Dendritic cell treated with granulocyte-macrophage colony-stimulating factor and Interleukin-4, amounts not matched to agents 40 ng/mL and 50 ng/mL, for 4 days (primary cell): ENCODE results near the gene TMEM271.

Experiments
- H3K27ac Mint-ChIP-seq: one replicate; pipeline ENCODE4 v1.8.0; 2022; ENCODE audit warnings: mild to moderate bottlenecking, mixed read lengths
- H3K27me3 Mint-ChIP-seq: one replicate; pipeline ENCODE4 v1.8.0; 2022; ENCODE audit warnings: mild to moderate bottlenecking, mixed read lengths
- H3K36me3 Mint-ChIP-seq: one replicate; pipeline ENCODE4 v1.8.0; 2022; ENCODE audit warnings: low read depth, mixed read lengths
- H3K4me1 Mint-ChIP-seq: one replicate; pipeline ENCODE4 v1.8.0; 2022; ENCODE audit warnings: low read depth, mixed read lengths
- H3K4me3 Mint-ChIP-seq: one replicate; pipeline ENCODE4 v1.8.0; 2022; ENCODE audit warnings: mild to moderate bottlenecking, moderate library complexity, mixed read lengths
- H3K9me3 Mint-ChIP-seq: one replicate; pipeline ENCODE4 v1.8.0; 2022; ENCODE audit warnings: mixed read lengths
- intact Hi-C: fragments of 100-400 bp; cut with micrococcal nuclease; formaldehyde crosslinking; loops from one replicate; pipeline ENCODE4 v1.15.0; 2022

Gene TMEM271

DNA sequence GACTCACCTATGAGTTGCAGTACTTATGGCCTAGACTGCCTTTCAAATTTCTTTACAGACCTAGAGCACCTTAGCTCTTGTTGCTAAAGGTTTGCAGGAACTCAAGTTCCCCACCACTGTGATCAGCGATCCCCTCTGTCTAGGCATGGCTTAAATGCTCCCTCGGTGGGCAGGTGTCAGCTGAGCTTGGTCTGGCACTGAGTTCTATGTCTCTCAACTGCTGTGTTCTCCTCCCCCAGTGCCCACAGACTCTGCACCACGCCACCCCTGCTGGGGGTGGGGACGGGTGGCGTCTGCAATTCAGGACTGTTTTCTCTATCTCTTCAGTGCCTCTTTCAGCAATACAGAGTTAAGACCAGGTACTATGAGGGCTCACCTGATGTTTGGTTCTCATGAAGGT lies 30.5 kb downstream of the TMEM271 start:
- no peak overlapping the region for H3K4me3 Mint-ChIP-seq
- H3K36me3 Mint-ChIP-seq: no peaks in the 10 kb centered on the region
- peaks cover 2% of the 10 kb centered on the region for H3K27me3 Mint-ChIP-seq
- peaks cover 51% of the 10 kb centered on the region for H3K9me3 Mint-ChIP-seq
- no peaks in the 10 kb centered on the region for H3K4me1 Mint-ChIP-seq
- intact Hi-C loops: no loop called here
- H3K27ac Mint-ChIP-seq: no peak overlapping the region

DNA sequence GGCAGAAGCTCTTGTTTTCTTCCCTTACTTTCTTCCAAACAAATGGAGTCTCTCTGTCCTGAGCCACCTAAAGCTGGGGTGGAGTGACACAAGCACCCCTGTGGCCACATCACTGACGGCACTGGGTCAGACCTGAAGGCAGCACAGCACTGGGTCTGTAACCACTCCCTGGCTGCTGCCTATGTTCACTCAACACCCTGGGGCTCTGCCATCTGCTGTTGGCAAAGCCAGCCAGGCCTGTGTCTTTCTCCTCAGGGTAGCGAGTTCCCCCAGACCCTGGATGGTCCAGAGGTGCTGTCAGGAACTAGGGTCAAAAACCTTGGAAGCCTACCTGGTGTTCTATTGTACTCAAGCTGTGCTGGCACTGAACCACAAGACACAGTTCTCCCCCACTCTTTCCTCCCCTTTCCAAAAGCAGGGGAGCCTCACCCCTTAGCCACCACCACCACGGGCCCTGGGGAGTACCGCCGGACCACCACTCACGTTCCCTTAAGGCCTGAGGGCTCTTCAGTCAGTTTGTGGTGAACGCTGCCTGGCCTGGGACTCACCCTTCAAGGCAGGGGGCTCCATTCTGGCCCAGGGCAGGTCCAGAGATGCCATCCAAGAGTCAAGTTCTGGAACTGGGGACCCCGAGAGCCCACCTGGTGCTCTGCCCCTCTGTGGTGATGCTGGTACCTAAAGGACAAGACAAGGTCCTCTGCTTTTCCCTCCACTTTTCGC lies 31.5 kb downstream of the TMEM271 start:
- Mint-ChIP-seq H3K9me3 (peaks cover 51% of the 10 kb centered on the region), H3K27ac (no peak overlapping the region), H3K36me3 (no peaks in the 10 kb centered on the region), H3K4me1 (no peaks in the 10 kb centered on the region), H3K4me3 (no peak overlapping the region), H3K27me3 (peaks cover 2% of the 10 kb centered on the region)
- intact Hi-C loops: no loop called here

DNA sequence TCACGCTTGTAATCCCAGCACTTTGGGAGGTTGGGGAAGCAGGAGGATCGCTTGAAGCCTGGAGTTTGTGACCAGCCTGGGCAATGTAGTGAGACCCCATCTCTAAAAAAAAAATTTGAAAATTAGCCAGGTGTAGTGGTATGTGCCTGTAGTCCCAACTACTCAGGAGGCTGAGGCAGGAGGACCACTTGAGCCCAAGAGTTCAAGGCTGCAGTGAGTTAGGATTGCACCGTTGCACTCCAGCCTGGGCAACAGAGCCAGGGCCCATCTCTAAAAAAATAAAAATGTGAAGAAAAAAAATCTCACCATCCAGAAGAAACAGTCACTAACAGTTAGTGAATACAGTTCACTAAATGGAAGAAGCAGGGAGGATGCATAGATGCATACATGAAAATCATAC lies 34.8 kb downstream of the TMEM271 start:
- no peaks in the 10 kb centered on the region for H3K4me1 Mint-ChIP-seq

DNA sequence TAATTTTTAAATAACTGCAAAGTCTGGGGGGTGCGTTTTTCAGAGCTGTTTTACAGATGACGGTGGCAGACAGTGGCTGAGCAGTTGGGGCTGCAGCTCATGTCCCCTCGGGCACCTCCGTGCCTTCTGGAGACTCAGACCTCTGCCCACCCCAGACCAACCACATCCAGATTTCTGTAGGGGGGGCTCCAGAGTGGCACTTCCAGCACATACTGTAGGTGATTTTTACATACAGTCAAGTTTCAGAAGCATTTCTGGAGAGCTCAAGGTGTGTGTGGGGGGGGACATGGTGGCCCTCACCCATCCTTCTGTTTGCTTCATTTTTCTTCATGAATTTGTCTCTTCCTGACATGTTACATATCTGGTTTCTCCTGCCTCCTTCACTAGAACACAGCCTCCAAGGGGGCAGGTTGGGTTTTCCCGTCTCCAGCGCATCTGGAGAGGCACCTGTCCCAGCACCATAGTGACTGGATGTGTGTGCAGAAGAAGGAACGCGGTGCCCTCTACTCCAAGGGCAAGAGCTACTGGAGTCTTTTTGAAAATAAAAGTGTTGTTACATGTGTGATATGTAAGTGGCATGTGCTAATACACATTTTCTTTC lies 37.5 kb downstream of the TMEM271 start:
- peaks cover 69% of the 10 kb centered on the region for H3K9me3 Mint-ChIP-seq
- no peaks in the 10 kb centered on the region for H3K4me1 Mint-ChIP-seq
- H3K27ac Mint-ChIP-seq: no peak overlapping the region
- peaks cover 54% of the 10 kb centered on the region for H3K36me3 Mint-ChIP-seq
- intact Hi-C loops: no loop called here
- no peaks in the 10 kb centered on the region for H3K27me3 Mint-ChIP-seq
- no peak overlapping the region for H3K4me3 Mint-ChIP-seq

More for the DNA sequence above, 34.8 kb downstream of the TMEM271 start:
- H3K27ac Mint-ChIP-seq: no peak overlapping the region
- intact Hi-C loops: no loop called here
- H3K27me3 Mint-ChIP-seq: no peaks in the 10 kb centered on the region
- H3K36me3 Mint-ChIP-seq: peaks cover 28% of the 10 kb centered on the region
- no peak overlapping the region for H3K4me3 Mint-ChIP-seq
- peaks cover 68% of the 10 kb centered on the region for H3K9me3 Mint-ChIP-seq

DNA sequence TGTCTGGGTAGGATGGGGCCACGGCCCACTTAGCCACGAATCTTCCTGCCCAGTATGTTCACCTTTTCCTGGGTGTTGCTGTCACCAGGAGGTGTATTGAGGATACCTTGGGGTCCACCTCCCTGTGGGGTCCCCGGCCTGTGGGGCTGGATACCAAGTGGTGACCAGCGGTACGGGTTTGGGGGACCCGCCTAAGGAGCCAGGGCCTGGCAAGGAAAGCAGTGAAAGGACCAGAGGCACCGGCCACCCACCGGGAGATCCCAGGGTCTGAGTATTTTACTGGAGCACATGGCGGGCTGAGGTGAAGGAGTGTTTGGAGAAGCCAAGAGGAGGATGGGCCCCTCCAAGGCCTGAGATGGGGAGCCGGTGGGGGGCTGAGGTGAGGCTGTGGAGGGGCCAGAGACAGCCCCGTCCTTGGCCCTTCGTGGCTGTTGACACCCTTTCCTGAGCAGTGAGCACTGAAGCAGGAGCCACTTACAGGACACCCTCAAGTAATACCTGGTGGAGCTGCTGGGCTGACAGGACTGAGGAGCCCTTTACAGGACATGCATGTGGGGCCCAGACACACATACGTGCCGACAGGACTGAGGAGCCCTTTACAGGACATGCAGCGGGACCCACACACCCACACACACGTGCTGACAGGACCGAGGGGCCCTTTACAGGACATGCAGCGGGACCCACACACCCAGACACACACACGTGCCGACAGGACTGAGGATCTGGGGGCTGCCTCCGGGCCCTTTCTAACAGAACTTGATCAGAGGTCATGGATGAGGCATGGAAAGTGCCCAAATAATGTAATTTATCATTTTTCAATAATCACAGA lies 38.4 kb downstream of the TMEM271 start:
- Mint-ChIP-seq H3K27me3 (no peaks in the 10 kb centered on the region), H3K4me1 (no peaks in the 10 kb centered on the region), H3K27ac (no peak overlapping the region), H3K4me3 (no peak overlapping the region), H3K36me3 (peaks cover 64% of the 10 kb centered on the region), H3K9me3 (peaks cover 70% of the 10 kb centered on the region)
- intact Hi-C loops: no loop called here

DNA sequence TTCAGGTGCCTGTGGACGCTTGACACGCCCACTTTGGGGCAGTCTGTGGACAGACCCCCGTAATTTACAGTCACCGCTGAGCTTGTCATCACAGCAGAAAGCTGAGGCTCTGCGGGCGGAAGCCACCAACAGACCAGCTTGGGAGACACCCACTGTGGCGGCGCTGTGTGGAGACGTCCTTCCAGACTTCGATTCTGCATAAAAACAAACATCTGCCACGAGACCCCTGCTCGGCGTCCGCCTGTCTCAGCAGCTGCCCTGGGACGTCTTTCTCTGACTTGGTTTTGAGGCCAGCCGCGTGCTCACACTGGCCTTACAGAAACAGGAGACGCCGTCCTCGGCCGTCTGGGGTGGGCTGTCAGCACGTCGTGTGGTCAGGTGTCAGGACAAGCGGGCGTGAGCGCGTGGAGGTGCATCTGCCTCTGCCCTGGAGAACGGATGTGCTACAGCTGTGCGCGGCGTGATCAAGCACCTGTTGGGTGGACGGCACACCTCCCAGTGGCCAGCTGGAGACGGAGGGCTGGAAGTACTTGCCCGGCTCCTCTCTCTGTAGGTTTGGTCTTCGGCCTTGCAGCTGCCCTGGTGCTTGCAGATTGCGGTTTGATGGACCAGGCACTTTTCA lies 39.6 kb downstream of the TMEM271 start:
- peaks cover 76% of the 10 kb centered on the region for H3K36me3 Mint-ChIP-seq
- H3K27me3 Mint-ChIP-seq: no peaks in the 10 kb centered on the region
- intact Hi-C loops: no loop called here
- no peaks in the 10 kb centered on the region for H3K4me1 Mint-ChIP-seq
- H3K27ac Mint-ChIP-seq: no peak overlapping the region
- H3K4me3 Mint-ChIP-seq: no peak overlapping the region
- peaks cover 82% of the 10 kb centered on the region for H3K9me3 Mint-ChIP-seq

DNA sequence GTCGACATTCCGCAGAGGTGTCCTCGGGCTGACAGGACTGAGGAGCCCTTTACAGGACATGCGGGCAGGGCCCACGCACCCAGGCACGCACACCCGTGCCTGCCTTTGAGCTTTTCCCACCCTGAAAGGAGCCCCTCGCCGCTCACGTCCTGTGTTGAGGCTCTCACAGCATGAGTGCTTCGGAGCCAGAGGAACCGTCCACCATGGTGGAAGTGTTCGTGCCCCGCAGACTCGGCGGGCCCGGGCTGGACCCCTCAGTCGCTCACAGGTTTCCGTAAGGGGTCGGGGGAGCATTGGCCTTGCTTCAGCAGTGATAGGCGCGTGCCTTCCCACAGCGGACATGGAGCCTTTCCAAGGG lies 40.2 kb downstream of the TMEM271 start:
- peaks cover 81% of the 10 kb centered on the region for H3K9me3 Mint-ChIP-seq
- H3K4me1 Mint-ChIP-seq: no peaks in the 10 kb centered on the region
- intact Hi-C loops: no loop called here
- no peaks in the 10 kb centered on the region for H3K27me3 Mint-ChIP-seq
- H3K4me3 Mint-ChIP-seq: no peak overlapping the region
- H3K36me3 Mint-ChIP-seq: peaks cover 81% of the 10 kb centered on the region
- no peak overlapping the region for H3K27ac Mint-ChIP-seq

DNA sequence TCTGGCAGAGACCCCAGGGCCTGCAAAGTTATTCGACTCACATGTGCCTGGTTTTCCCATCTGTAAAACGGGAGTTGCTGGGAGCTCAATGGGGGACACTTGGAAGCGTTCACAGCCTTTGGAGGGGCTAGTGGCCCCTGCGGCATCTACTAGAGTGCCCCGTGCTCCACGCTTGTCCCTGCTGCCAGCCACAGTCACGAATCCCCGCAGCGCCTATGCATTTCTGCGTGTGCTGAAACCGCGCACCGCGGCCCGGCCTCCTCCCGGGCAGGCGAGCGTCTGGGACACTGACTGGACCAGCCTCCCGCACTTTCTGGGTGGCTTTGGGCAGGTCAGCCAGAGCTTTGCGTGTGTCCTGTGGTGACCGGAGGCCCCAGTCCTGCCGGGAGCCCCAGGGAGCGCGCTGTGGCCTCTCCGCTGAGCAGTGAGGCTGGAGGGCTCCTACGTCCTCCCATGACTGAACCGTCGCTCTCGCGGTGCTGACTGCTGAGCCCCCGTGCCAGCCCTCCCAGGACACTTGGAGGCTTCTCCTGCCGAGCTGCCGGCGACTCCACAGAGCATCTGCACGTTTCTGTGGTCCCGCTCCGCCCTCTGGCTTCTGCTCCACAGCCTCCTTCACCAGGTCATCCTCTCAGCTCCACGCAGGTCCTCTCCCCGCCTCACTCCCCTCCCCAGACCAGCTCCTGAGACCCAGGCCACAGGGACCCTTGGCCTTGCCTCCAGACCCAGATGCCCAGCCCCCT lies 40.7 kb downstream of the TMEM271 start:
- H3K36me3 Mint-ChIP-seq: peaks cover 87% of the 10 kb centered on the region
- intact Hi-C loops: no loop called here
- no peak overlapping the region for H3K4me3 Mint-ChIP-seq
- peaks cover 80% of the 10 kb centered on the region for H3K9me3 Mint-ChIP-seq
- no peaks in the 10 kb centered on the region for H3K27me3 Mint-ChIP-seq
- H3K27ac Mint-ChIP-seq: no peak overlapping the region
- H3K4me1 Mint-ChIP-seq: no peaks in the 10 kb centered on the region

DNA sequence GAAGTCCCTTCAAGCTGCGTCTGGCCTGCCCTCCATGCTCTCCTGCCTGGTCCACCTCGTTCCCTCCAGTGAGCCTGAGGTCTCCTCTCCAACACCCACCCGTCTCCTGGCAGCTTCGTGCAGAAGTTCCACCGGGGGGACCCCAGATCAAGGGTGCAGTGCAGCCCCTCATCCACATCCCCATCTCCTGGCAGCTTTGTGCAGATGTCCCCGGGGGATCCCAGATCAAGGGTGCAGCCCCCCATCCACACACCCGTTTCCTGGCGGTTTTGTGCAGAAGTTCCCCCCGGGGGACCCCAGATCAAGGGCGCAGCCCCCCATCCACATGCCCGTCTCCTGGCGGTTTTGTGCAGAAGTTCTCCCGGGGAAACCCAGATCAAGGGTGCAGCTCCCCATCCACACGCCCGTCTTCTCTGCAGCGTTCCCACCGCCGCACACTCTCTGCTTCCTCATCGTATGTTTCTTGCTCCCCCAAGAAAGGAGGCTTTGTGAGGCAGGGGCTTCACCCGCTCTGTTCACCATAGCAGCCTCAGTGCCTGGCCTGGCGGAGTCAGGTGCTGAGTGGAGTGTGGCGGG lies 41.4 kb downstream of the TMEM271 start:
- Mint-ChIP-seq H3K36me3 (peaks cover 94% of the 10 kb centered on the region), H3K27ac (no peak overlapping the region), H3K27me3 (no peaks in the 10 kb centered on the region), H3K9me3 (peaks cover 80% of the 10 kb centered on the region), H3K4me1 (no peaks in the 10 kb centered on the region), H3K4me3 (no peak overlapping the region)
- intact Hi-C loops: no loop called here

DNA sequence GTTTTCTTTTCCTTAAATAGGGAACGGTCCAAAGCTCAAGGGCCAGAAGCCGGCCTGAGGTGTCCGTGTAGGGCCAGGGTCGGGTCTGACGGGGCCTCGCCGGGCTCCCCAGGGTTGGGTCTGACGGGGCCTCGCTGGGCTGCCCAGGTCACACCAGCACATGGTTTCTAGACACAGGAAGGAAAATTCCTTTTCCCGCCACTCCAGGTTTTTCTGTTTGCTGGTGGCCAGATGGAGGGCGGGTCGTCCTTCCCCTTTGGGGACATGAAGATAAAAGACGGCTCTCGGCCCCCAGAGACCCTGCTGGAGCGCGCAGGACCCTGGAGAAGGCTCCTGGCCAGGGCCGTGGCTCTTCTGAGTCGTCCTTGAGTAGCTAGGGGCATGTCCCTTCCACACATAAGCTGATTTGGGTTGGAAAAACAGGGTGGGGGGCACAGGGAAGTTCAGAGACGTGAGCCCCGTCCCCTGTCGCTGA lies 42.0 kb downstream of the TMEM271 start:
- peaks cover 77% of the 10 kb centered on the region for H3K9me3 Mint-ChIP-seq
- H3K4me1 Mint-ChIP-seq: no peaks in the 10 kb centered on the region
- H3K4me3 Mint-ChIP-seq: no peak overlapping the region
- H3K27me3 Mint-ChIP-seq: no peaks in the 10 kb centered on the region
- H3K27ac Mint-ChIP-seq: no peak overlapping the region
- intact Hi-C loops: no loop called here
- H3K36me3 Mint-ChIP-seq: peaks cover 98% of the 10 kb centered on the region

DNA sequence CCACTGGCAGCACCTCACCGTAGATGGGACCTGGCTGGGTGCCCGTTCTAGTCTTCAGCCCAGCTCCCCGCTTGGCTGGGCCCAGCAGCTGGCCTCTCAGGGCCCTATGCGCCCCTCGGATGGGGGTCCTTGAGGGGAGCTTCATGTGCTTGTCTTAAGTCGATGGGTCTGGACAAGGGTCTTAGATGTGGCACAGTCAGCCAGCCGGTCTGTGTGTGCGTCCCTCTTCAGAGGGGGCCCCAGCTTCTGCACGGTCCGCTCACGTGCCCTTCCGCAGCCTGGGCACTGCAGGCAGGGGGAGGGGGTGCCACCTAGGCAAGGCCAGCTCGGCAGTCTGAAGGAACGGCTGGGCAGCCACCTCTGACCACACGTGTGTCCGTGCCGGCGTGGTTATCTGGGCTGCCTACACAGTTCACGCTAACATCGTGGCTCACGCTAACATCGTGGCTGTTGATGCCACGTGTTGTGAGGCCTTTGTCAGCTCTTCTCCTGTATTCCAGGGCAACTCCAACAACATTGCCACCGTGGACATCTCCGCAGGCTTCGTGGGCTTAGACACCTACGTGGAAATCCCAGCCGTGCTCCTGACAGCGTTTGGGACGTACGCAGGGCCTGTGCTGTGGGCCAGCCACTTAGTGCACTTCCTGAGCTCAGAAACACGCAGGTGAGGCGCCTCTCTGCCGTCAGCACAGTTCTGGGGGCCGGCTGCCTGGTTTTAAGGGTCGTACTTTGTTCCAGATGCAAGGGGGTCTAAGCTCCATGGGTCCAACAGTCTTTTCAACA lies 42.6 kb downstream of the TMEM271 start:
- peaks cover 70% of the 10 kb centered on the region for H3K9me3 Mint-ChIP-seq
- H3K4me3 Mint-ChIP-seq: no peak overlapping the region
- H3K4me1 Mint-ChIP-seq: no peaks in the 10 kb centered on the region
- no peak overlapping the region for H3K27ac Mint-ChIP-seq
- H3K36me3 Mint-ChIP-seq: peaks cover 99% of the 10 kb centered on the region
- intact Hi-C loops: no loop called here
- no peaks in the 10 kb centered on the region for H3K27me3 Mint-ChIP-seq

DNA sequence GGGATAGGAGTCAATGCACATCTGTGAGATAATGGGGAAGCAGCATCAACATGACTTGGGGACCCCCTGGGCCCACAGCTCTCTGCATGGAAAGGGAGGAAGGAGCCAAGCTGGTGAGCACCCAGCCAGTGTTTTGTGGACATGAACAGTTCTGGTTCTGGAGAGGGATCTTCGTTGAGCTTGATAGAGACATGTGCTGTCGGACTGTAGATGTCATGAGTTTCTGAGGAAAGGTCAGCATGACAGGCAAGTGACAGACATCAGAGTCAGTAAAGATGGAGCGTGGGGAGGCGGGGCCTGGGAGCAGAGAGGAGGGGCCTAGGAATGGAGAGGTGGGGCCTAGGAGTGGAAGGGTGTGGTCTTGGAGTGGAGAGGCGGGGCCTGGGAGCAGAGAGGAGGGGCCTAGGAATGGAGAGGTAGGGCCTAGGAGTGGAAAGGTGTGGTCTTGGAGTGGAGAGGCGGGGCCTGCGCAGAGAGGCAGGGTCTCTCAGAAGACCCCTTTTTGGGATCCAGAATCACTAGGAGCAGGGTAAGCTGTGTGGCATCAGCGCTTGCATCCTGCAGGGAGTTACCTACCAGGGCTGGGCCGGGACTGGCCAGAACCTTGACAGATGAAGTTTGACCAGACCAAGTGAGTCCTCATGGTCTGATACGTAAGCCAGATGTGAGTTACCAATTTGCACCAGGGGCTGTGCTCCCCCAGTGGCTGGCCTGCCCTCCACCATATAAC lies 43.3 kb downstream of the TMEM271 start:
- no peaks in the 10 kb centered on the region for H3K4me1 Mint-ChIP-seq
- H3K9me3 Mint-ChIP-seq: peaks cover 63% of the 10 kb centered on the region
- H3K27me3 Mint-ChIP-seq: no peaks in the 10 kb centered on the region
- peaks cover 99% of the 10 kb centered on the region for H3K36me3 Mint-ChIP-seq
- no peak overlapping the region for H3K4me3 Mint-ChIP-seq
- intact Hi-C loops: no loop called here
- H3K27ac Mint-ChIP-seq: no peak overlapping the region
